Ureter (tissue), 1 donor: Measurements from ENCODE around the gene CHMP5. TPM values are rescaled to one million over a fixed set of nuclear protein-coding genes. Genes with fewer than 3 reads are reported as not detected.
"Not testable (repeated sequence)": the region's sequence is repeated elsewhere in the genome, so short reads cannot be mapped to it uniquely, and the experiment has no call there.

Source experiments
- DNase-seq: peaks from one replicate; pipeline ENCODE4 v3.0.0-alpha.2; 2020; ENCODE audit warnings: low spot score
- total RNA-seq: library from RNA; stranded (reverse); gene quantifications from one replicate; pipeline ENCODE4 v1.2.4, GENCODE V29; 2023
- donor health status: DM: yes; HTN: yes; CAD: no.

Gene CHMP5
- total RNA-seq, 1 donor from 2014 or later = 53.4 TPM

- no peak for DNase-seq
These were observed 50.5 kb downstream of the CHMP5 start for GRCh38 chr9:33315371-33315770.

DNA sequence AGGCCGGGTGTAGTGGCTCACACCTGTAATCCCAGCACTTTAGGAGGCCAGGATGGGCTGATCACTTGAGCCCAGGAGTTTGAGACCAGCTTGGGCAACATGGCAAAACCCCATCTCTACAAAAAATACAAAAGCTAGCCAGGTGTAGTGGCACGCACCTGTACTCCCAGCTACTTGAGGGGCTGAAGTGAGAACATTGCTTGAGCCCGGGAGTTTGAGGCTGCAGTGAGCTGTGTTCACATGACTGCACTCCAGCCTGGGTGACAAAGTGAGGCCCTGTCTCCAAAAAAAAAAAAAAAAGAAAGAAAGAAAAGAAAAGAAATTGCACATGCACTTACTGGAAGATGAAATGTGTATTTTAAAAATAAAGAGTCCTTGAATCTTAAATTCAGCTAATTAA is 52.3 kb downstream of the CHMP5 start:
- DNase-seq = not testable (repeated sequence)

- no peak for DNase-seq
These were observed 53.4 kb downstream of the CHMP5 start for GRCh38 chr9:33318225-33318624.

- DNase-seq = no peak
These were observed 53.9 kb downstream of the CHMP5 start for GRCh38 chr9:33318781-33319180.

- DNase-seq = no peak
These were observed 55.4 kb downstream of the CHMP5 start for GRCh38 chr9:33320230-33320567.

DNA sequence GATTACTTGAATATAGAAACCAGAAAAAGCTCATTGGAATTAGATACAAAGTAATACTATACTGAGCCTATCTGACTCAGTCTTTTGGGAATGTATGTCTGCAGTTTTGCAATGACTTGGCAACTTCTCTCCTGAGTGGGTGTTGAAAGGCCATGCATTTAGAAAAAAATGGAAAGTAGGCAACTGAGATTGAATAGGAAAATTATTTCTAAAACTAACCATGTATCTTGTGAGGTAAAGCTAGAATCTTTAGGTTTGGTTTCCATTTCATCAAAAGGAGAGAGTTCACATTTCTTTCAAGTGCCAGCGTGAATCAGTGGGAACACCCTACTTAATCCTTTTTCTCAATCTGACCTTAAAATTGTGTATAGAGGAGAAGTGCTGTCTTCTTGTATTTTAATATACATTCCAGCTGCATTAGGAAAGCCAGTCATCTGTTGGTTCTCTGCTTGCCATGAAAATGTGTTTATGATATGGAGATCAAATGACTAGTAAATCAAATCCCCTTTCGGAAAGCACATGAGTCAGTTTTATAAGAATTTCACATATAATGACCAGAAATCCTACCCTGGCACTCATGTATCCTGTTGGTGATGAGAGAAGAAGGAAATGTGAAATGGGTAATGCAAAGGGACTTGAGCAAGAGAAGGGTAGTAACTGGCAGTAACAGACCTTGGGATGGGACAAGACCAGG is 55.9 kb downstream of the CHMP5 start:
- DNase-seq = no peak

DNA sequence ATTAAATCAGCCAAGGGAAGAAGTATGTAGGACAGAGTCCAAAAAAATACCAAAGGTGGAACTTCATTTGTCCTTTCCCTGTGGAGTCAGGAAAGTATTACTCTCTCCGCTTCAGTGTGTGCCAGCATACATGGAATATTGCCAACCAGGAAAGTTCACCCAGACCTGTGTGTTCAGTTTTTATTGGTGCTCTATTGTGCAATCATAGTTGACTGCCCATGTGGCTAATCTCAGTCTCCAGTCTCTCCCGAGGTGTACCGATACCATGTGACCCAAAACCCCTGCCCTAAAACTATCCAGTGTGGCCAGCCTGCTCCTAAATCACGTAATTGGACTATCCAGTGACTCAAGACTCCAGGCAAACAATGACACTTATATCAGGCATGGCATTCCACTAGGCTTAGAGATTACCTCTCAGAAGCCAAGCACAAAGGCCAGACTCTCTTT is 64.3 kb downstream of the CHMP5 start:
- DNase-seq = peak; percentile 87

GRCh38 chr9:33329979-33330378 is 65.1 kb downstream of the CHMP5 start:
- DNase-seq = no peak

DNA sequence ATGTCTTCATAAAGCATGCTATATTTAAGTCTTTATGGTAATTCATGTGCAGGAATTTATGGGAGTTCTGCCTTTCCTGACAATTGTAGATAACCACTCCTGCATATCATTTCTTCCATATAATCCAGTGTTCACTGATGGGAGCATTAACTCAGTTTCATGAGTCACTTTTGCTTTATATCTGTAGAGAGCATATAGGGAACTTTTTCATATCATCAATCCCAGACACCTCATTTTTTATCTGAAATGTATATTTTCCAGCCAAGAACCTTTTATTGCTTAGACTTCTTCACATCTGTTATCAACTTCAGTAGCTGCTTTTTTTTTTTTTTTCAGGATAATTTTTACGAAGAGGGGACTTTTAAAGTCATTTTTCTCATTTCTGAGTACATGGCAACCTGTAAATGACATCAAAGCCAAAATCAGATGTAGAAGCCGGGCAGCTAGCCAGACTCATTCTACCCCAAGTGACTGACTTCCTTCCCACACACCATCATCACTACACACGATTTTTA is 66.6 kb downstream of the CHMP5 start:
- no peak for DNase-seq

Other genes with a start within 250 kb of the CHMP5 start
- gene DNAJA1, start 239.8 kb upstream of the CHMP5 start, total RNA-seq = 101 TPM
- 22.8 TPM for gene SMU1, start 188.4 kb upstream of the CHMP5 start, total RNA-seq
- gene B4GALT1, start 97.7 kb upstream of the CHMP5 start, total RNA-seq = 107 TPM
- gene SPINK4, start 24.9 kb upstream of the CHMP5 start, total RNA-seq = not detected
- 139 TPM for gene BAG1, start 341 bp upstream of the CHMP5 start, total RNA-seq
- gene NFX1, start 25.5 kb downstream of the CHMP5 start, total RNA-seq = 50.9 TPM
- 8.3 TPM for gene AQP7, start 137.5 kb downstream of the CHMP5 start, total RNA-seq
- 203 TPM for gene AQP3, start 182.5 kb downstream of the CHMP5 start, total RNA-seq
- 83.5 TPM for gene NOL6, start 208.9 kb downstream of the CHMP5 start, total RNA-seq